ENCODE results near the gene WLS.

DNA sequence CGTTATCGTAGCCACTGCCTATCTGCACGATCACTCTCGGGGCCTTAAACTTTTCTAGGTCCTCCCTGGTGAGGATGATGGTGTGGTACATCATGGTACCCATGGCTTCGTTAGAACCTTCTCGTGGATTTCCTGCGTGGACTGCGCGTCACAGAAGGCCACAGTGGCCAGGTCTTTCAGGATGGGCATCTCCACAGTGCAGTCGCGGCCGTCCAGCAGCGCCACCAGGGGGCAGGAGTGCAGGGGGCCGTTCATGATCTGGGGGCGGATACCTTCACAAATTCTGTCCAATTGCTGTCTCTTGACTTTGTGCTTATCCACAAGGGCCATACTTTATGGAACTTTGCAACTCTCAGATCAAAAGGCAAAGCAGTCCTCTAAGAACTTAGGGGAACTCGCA lies 69.6 kb downstream of the WLS start:
- TF ChIP-seq, protein P1, sequence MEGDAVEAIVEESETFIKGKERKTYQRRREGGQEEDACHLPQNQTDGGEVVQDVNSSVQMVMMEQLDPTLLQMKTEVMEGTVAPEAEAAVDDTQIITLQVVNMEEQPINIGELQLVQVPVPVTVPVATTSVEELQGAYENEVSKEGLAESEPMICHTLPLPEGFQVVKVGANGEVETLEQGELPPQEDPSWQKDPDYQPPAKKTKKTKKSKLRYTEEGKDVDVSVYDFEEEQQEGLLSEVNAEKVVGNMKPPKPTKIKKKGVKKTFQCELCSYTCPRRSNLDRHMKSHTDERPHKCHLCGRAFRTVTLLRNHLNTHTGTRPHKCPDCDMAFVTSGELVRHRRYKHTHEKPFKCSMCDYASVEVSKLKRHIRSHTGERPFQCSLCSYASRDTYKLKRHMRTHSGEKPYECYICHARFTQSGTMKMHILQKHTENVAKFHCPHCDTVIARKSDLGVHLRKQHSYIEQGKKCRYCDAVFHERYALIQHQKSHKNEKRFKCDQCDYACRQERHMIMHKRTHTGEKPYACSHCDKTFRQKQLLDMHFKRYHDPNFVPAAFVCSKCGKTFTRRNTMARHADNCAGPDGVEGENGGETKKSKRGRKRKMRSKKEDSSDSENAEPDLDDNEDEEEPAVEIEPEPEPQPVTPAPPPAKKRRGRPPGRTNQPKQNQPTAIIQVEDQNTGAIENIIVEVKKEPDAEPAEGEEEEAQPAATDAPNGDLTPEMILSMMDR (IDR thresholded peaks at IDR 0.05): peak in 1 of 5 experiments; percentile 5
- no peak for TF ChIP-seq POLR2A (IDR thresholded peaks at IDR 0.05)

Data from tibial nerve (tissue), 3 donors.